A549 (cell line): ENCODE data around the gene PMIS2.
"Not testable (repeated sequence)": the region's sequence is repeated elsewhere in the genome, so short reads cannot be mapped to it uniquely, and the experiment has no call there.

Experiments used
- ATOH8 ChIP-seq: fragments of 250-450 bp; sonication (Bioruptor Pico); IDR thresholded peaks from 2 replicates; pipeline ENCODE4 v1.5.0; 2020; ENCODE audit warnings: low read depth, mild to moderate bottlenecking, moderate library complexity
- CBX8 ChIP-seq: fragments of 200-600 bp; sonication (generic); IDR thresholded peaks from 2 replicates; pipeline ENCODE4 v1.6.1; 2016
- CTCF ChIP-seq: fragments of >200 bp; sonication (Bioruptor Twin); formaldehyde crosslinking; IDR thresholded peaks from 3 replicates; pipeline ENCODE4 v1.5.1; 2016
- JUN ChIP-seq, 2 experiments: fragments of >200 bp; sonication (Bioruptor Twin); formaldehyde crosslinking; IDR thresholded peaks; 2 replicates in 1 of 2; 3 replicates in 1 of 2; pipeline ENCODE4 v1.6.1; 2016 to 2017
- POLR2A ChIP-seq: IDR thresholded peaks from 2 replicates; pipeline ENCODE4 v1.6.1; 2012; ENCODE audit warnings: mild to moderate bottlenecking, low read length
- RAD21 ChIP-seq, 2 experiments: fragments of >200 bp in 1 of 2; sonication (Bioruptor Twin) in 1 of 2; formaldehyde crosslinking in 1 of 2; IDR thresholded peaks in 1 of 2; conservative IDR thresholded peaks in 1 of 2; 2 replicates in 1 of 2; 3 replicates in 1 of 2; pipeline ENCODE4 v1.6.1; 2012 to 2018; ENCODE audit warnings: inconsistent platforms in 1 of 2
- REST ChIP-seq: fragments of 200-600 bp; sonication (generic); IDR thresholded peaks from 2 replicates; pipeline ENCODE4 v1.6.1; 2016; ENCODE audit warnings: antibody characterized with exemption, mild to moderate bottlenecking, moderate library complexity
- RFX5 ChIP-seq: fragments of 450-650 bp; IDR thresholded peaks from 2 replicates; pipeline ENCODE4 v1.7.1; 2014; ENCODE audit warnings: antibody characterized with exemption, mild to moderate bottlenecking, moderate library complexity
- TFCP2L1 ChIP-seq: fragments of 250-450 bp; sonication (Bioruptor Pico); IDR thresholded peaks from 2 replicates; pipeline ENCODE4 v1.5.0; 2021; ENCODE audit warnings: mild to moderate bottlenecking
- ZSCAN20 ChIP-seq: fragments of 250-450 bp; sonication (Bioruptor Pico); IDR thresholded peaks from 2 replicates; pipeline ENCODE4 v1.8.0; 2022; ENCODE audit warnings: mild to moderate bottlenecking, moderate library complexity

GRCh38 chr19:35607170-35607569 lies 21.2 kb downstream of the PMIS2 start:
- TF ChIP-seq CTCF; TFCP2L1; ATOH8 (CRISPR knock-in tag); POLR2A; REST; CBX8; JUN (IDR thresholded peaks at IDR 0.05); RFX5; RAD21 (conservative IDR thresholded peaks at IDR 0.05 in 1 of 2, IDR thresholded peaks at IDR 0.05 in 1 of 2); ZSCAN20 (CRISPR knock-in tag): not testable (repeated sequence)
